Measurements from ENCODE around the gene PDCL3. TPM values are rescaled to one million over a fixed set of nuclear protein-coding genes. Genes with fewer than 3 reads are reported as not detected.

The PDCL3 gene
- polyA plus RNA-seq, 3 donors from 2014 or later = 54.7 to 62.1 (median 61.5) TPM

GRCh38 chr2:100577777-100578176, 15.0 kb downstream of the PDCL3 start:
- Mint-ChIP-seq H3K4me3 (no peak overlapping the region), H3K9me3 (no peaks in the 10 kb centered on the region), H3K27ac (peak overlapping the region in 5 of 6 donors; percentile 20 to 82 (median 46)), H3K27me3 (ENCODE audit: low read depth in 3 of 3) (peaks cover 2 to 11% (median 10%) of the 10 kb centered on the region in 3 donors), H3K36me3 (peaks cover 21 to 30% (median 21%) of the 10 kb centered on the region in 3 donors), H3K4me1 (peaks cover 24 to 28% of the 10 kb centered on the region in 2 donors)
- no peak for DNase-seq

GRCh38 chr2:100580367-100581276, 17.8 kb downstream of the PDCL3 start:
- Mint-ChIP-seq H3K4me1 (peaks cover 44 to 46% of the 10 kb centered on the region in 2 donors), H3K9me3 (no peaks in the 10 kb centered on the region), H3K4me3 (peak overlapping the region; percentile 64 to 84 (median 79)), H3K27ac (peak overlapping the region; percentile 94 to 100 (median 98)), H3K27me3 (ENCODE audit: low read depth in 3 of 3) (peaks cover 2 to 15% (median 11%) of the 10 kb centered on the region in 3 donors), H3K36me3 (peaks cover 8 to 14% (median 13%) of the 10 kb centered on the region in 3 donors)
- peak; percentile 82 to 83 (median 83) for DNase-seq

- Mint-ChIP-seq H3K4me3 (peak overlapping the region; percentile 64 to 84 (median 79)), H3K36me3 (peaks cover 8 to 10% (median 9%) of the 10 kb centered on the region in 3 donors), H3K27ac (peak overlapping the region; percentile 94 to 100 (median 98)), H3K9me3 (no peaks in the 10 kb centered on the region), H3K27me3 (ENCODE audit: low read depth in 3 of 3) (peaks cover 2 to 15% (median 11%) of the 10 kb centered on the region in 3 donors), H3K4me1 (peaks cover 45 to 49% of the 10 kb centered on the region in 2 donors)
- no peak for DNase-seq
Observed at GRCh38 chr2:100581277-100581612, 18.5 kb downstream of the PDCL3 start.

- peak; percentile 16 to 49 (median 24) for DNase-seq
- Mint-ChIP-seq H3K9me3 (no peaks in the 10 kb centered on the region), H3K27me3 (ENCODE audit: low read depth in 3 of 3) (peaks cover 2 to 15% (median 13%) of the 10 kb centered on the region in 3 donors), H3K4me1 (peaks cover 59 to 62% of the 10 kb centered on the region in 2 donors), H3K4me3 (peak overlapping the region in 3 of 5 donors; percentile 17 to 56 (median 44)), H3K36me3 (no peaks in the 10 kb centered on the region), H3K27ac (peak overlapping the region in 5 of 6 donors; percentile 64 to 98 (median 90))
Observed at GRCh38 chr2:100584816-100585215, 22.0 kb downstream of the PDCL3 start.

GRCh38 chr2:100588071-100588786, 25.4 kb downstream of the PDCL3 start:
- Mint-ChIP-seq H3K27ac (peak overlapping the region; percentile 64 to 91 (median 78)), H3K4me3 (peak overlapping the region in 3 of 5 donors; percentile 16 to 48 (median 32)), H3K9me3 (no peaks in the 10 kb centered on the region), H3K36me3 (no peaks in the 10 kb centered on the region), H3K27me3 (ENCODE audit: low read depth in 3 of 3) (peaks cover 3 to 6% (median 4%) of the 10 kb centered on the region in 3 donors), H3K4me1 (peaks cover 37 to 40% of the 10 kb centered on the region in 2 donors)
- peak; percentile 73 to 82 (median 74) for DNase-seq

GRCh38 chr2:100589527-100589926, 26.7 kb downstream of the PDCL3 start:
- DNase-seq = no peak
- Mint-ChIP-seq H3K9me3 (no peaks in the 10 kb centered on the region), H3K4me1 (peaks cover 28 to 40% of the 10 kb centered on the region in 2 donors), H3K4me3 (peak overlapping the region in 1 of 5 donors; percentile 31), H3K27me3 (ENCODE audit: low read depth in 3 of 3) (peaks cover 0 to 6% (median 3%) of the 10 kb centered on the region in 3 donors), H3K36me3 (no peaks in the 10 kb centered on the region), H3K27ac (peak overlapping the region in 4 of 6 donors; percentile 75 to 91 (median 83))

GRCh38 chr2:100592226-100592625, 29.4 kb downstream of the PDCL3 start:
- Mint-ChIP-seq H3K27me3 (ENCODE audit: low read depth in 3 of 3) (peaks cover 3 to 6% (median 6%) of the 10 kb centered on the region in 3 donors), H3K36me3 (no peaks in the 10 kb centered on the region), H3K4me3 (no peak overlapping the region), H3K27ac (peak overlapping the region in 3 of 6 donors; percentile 53 to 65 (median 62)), H3K9me3 (no peaks in the 10 kb centered on the region), H3K4me1 (peaks cover 17 to 33% of the 10 kb centered on the region in 2 donors)
- no peak for DNase-seq

GRCh38 chr2:100596465-100596864, 33.7 kb downstream of the PDCL3 start:
- H3K4me1 Mint-ChIP-seq = peaks cover 3 to 13% of the 10 kb centered on the region in 2 donors
- peaks cover 0 to 6% (median 4%) of the 10 kb centered on the region in 3 donors for H3K27me3 Mint-ChIP-seq (ENCODE audit: low read depth in 3 of 3)
- no peak for DNase-seq
- no peaks in the 10 kb centered on the region for H3K9me3 Mint-ChIP-seq
- H3K27ac Mint-ChIP-seq = no peak overlapping the region
- H3K36me3 Mint-ChIP-seq = no peaks in the 10 kb centered on the region
- no peak overlapping the region for H3K4me3 Mint-ChIP-seq

- no peak for DNase-seq
- H3K4me3 Mint-ChIP-seq = no peak overlapping the region
- no peak overlapping the region for H3K27ac Mint-ChIP-seq
- H3K9me3 Mint-ChIP-seq = no peaks in the 10 kb centered on the region
- H3K27me3 Mint-ChIP-seq (ENCODE audit: low read depth in 3 of 3) = peaks cover 0 to 7% (median 4%) of the 10 kb centered on the region in 3 donors
- H3K36me3 Mint-ChIP-seq = no peaks in the 10 kb centered on the region
- H3K4me1 Mint-ChIP-seq = peaks cover 3 to 7% of the 10 kb centered on the region in 2 donors
Observed at GRCh38 chr2:100599566-100599965, 36.8 kb downstream of the PDCL3 start.

GRCh38 chr2:100601661-100602060, 38.9 kb downstream of the PDCL3 start:
- Mint-ChIP-seq H3K27ac (no peak overlapping the region), H3K36me3 (no peaks in the 10 kb centered on the region), H3K4me1 (no peaks in the 10 kb centered on the region), H3K4me3 (no peak overlapping the region), H3K27me3 (ENCODE audit: low read depth in 3 of 3) (peaks cover 0 to 4% (median 2%) of the 10 kb centered on the region in 3 donors), H3K9me3 (no peaks in the 10 kb centered on the region)
- DNase-seq = no peak

GRCh38 chr2:100603414-100603813, 40.6 kb downstream of the PDCL3 start:
- Mint-ChIP-seq H3K4me3 (no peak overlapping the region), H3K4me1 (no peaks in the 10 kb centered on the region), H3K36me3 (no peaks in the 10 kb centered on the region), H3K27me3 (ENCODE audit: low read depth in 3 of 3) (peaks cover 0 to 4% (median 2%) of the 10 kb centered on the region in 3 donors), H3K9me3 (no peaks in the 10 kb centered on the region), H3K27ac (no peak overlapping the region)
- no peak for DNase-seq

- no peak overlapping the region for H3K4me3 Mint-ChIP-seq
- no peak for DNase-seq
- peaks cover 0 to 4% (median 2%) of the 10 kb centered on the region in 3 donors for H3K27me3 Mint-ChIP-seq (ENCODE audit: low read depth in 3 of 3)
- no peaks in the 10 kb centered on the region for H3K9me3 Mint-ChIP-seq
- H3K4me1 Mint-ChIP-seq = no peaks in the 10 kb centered on the region
- H3K27ac Mint-ChIP-seq = peak overlapping the region in 1 of 6 donors; percentile 40
- no peaks in the 10 kb centered on the region for H3K36me3 Mint-ChIP-seq
Observed at GRCh38 chr2:100603948-100604633, 41.3 kb downstream of the PDCL3 start.

GRCh38 chr2:100606332-100606725, 43.5 kb downstream of the PDCL3 start:
- Mint-ChIP-seq H3K27me3 (ENCODE audit: low read depth in 3 of 3) (peaks cover 2 to 3% (median 3%) of the 10 kb centered on the region in 3 donors), H3K36me3 (no peaks in the 10 kb centered on the region), H3K4me1 (no peaks in the 10 kb centered on the region), H3K9me3 (no peaks in the 10 kb centered on the region), H3K4me3 (no peak overlapping the region), H3K27ac (peak overlapping the region in 1 of 6 donors; percentile 32)
- no peak for DNase-seq

All from immature natural killer cell (primary cell).